ENCODE data around the gene TXNRD3.

DNA sequence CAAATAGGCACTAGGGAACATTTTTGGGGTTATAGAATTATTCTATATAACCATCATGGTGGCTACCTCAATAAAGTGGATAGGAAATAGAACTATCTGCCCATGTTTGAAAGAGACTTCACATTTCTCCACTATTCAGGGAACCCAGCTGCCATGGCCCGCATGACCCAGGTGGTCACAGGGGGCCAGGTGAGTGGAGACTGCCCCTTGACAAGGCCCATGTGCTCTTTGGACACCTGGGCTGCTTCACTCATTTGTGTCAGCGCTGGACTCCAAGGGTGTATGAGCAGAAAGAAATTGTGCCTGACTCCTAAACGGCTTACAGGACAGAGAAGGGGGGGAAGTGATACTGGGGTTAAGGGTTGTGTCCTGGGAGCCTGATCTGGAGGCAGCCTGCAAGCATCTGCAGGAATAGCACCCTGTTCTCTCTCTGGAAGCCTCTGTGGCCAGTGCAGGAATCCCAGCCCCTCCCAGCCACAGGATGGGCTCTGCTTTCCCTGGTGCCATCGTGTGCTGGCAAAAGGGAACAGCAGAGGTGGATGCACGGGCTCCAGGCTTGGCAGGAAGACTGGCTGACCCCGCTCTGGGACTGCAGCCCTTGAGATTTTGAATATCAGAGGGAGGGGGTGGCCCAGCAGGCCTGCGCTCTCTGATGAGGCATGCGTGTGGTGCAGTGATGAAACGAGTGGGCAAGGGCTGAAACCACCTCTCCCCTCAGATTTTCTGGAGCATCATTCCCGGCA, 87.1 kb downstream of the TXNRD3 start:
- TF ChIP-seq, protein P1, sequence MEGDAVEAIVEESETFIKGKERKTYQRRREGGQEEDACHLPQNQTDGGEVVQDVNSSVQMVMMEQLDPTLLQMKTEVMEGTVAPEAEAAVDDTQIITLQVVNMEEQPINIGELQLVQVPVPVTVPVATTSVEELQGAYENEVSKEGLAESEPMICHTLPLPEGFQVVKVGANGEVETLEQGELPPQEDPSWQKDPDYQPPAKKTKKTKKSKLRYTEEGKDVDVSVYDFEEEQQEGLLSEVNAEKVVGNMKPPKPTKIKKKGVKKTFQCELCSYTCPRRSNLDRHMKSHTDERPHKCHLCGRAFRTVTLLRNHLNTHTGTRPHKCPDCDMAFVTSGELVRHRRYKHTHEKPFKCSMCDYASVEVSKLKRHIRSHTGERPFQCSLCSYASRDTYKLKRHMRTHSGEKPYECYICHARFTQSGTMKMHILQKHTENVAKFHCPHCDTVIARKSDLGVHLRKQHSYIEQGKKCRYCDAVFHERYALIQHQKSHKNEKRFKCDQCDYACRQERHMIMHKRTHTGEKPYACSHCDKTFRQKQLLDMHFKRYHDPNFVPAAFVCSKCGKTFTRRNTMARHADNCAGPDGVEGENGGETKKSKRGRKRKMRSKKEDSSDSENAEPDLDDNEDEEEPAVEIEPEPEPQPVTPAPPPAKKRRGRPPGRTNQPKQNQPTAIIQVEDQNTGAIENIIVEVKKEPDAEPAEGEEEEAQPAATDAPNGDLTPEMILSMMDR (IDR thresholded peaks at IDR 0.05), result no peak
- TF ChIP-seq POLR2A (IDR thresholded peaks at IDR 0.05), result no peak

All from Peyer's patch (tissue), 4 donors.